GM18505 (cell line): Measurements from ENCODE around the gene PRDM7.

Source experiments
- ATAC-seq: cut with Tn5 transposase; IDR thresholded peaks from one replicate; pipeline ENCODE4 v1.9.1; 2021; ENCODE audit not compliant: unreplicated experiment
- POLR2A ChIP-seq: IDR thresholded peaks from 4 replicates; pipeline ENCODE4 v1.6.1; 2011; ENCODE audit warnings: borderline replicate concordance; ENCODE audit not compliant: insufficient read depth, insufficient read length; ENCODE audit errors: extremely low read depth

Gene PRDM7

DNA sequence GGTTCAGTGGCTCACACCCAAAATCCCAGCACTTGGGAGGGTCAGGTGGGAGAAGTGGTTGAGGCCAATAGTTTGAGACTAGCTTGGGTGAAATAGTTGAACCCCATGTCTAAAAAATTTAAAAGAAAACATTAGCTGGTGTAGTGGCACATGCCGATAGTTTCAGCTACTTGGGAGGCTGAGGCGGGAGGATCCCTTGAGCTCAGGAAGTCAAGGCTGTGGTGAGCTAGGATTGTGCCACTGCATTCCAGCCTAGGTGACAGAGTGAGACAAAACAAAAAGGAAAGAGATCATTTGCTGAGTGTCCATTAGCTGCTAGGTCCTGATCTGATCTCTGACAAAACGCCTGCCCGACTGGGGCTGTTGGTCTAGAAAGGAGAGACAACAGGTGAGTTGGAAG lies 43.7 kb downstream of the PRDM7 start:
- no peak for TF ChIP-seq POLR2A
- no peak for ATAC-seq

DNA sequence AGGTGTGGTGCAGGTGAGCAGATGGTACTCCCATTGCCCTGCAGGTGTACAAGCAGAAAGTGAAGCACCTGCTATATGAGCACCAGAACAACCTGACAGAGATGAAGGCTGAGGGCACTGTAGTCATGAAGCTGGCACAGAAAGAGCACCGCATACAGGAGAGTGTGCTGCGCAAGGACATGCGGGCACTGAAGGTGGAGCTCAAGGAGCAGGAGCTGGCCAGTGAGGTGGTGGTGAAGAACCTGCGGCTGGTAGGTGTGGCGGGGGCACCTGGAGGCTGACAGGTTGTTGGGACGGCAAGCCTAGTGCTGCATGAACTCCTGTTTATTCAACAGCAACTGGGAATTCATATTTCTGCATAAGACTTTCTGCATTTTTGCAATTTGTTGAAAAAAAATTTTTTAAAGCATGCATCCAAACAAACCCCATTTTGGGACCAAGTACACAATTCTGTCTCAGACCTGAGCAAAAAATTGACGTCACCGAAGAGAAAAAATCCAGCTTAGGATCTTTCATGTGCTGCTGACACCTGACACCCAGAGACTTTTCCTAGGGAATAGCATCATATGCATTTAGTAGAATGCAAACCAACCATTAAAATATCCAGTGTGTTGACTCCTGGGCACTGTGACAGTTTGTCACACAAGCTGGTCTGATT lies 44.3 kb downstream of the PRDM7 start:
- ATAC-seq, result no peak
- TF ChIP-seq POLR2A, result no peak

DNA sequence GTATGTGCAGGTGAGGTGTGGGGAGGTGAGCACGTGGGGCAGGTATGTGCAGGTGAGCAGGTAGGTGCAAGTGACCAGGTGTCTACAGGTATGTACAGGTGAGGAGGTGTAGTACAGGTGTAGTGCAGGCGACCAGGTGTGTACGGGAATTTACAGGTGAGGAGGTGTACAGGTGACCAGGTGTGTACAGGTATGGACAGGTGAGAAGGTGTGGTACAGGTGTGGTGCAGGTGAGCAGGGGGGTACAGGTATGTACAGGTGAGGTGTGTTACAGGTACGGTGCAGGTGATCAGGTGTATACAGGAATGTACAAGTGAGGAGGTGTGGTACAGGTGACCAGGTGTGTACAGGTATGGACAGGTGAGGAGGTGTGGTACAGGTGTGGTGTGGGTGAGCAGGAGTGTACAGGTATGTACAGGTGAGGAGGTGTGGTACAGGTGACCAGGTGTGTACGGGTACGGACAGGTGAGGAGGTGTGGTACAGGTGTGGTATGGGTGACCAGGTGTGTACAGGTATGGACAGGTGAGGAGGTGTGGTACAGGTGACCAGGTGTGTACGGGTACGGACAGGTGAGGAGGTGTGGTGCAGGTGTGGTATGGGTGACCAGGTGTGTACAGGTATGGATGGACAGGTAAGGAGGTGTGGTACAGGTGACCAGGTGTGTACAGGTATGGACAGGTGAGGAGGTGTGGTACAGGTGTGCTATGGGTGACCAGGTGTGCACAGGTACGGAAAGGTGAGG lies 45.0 kb downstream of the PRDM7 start:
- TF ChIP-seq POLR2A, result no peak
- ATAC-seq, result no peak

DNA sequence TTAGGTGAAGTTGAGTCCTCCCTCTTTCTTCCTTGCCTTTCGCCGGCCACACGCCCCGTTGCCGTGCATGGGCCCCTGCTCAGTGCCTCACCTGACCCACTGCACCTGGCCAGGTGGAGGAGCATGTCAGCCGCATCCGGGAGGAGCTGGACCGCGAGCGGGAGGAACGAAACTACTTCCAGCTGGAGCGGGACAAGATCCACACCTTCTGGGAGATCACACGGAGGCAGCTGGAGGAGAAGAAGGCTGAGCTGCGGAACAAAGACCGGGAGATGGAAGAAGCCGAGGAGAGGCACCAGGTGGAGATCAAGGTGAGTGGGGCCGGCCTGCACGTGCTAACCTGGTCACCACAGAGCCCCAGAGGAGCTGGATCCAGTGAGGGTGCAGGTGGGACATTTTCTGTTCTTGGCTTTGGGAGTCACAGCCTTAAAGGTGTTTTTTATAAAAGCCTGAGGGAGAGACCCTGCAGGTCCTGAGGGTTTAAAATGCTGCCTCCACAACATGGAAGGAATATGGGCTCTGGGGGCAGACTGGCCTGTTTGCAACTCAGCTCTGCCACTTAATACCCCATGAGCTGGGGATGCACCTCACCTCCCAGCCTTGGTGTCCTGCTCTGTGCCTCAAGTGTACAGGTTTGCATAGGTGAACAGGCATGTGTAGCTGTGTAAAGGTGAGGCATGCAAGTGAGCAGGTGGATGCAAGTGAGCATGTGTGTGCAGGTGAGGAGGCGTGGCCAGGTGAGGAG lies 45.8 kb downstream of the PRDM7 start:
- ATAC-seq, result no peak
- no peak for TF ChIP-seq POLR2A

DNA sequence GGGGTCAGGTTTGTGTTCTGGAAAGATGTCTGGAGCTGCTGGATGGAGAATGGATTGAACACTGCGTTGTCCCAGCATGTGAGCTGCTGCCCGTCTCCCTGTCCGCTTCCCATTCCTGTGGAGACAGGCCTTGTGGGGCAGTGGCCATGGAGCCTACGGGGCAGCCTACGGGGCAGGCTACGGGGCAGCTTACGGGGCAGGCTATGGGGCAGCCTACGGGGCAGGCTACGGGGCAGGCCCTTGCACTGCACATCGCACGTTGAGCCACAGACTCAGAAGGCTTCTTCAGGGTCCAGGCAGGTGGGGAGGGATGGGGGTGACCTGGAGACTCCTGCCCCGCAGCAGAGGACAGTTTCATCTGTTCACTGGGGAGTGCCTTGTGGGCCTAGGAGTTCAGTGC lies 48.1 kb downstream of the PRDM7 start:
- TF ChIP-seq POLR2A, result no peak
- no peak for ATAC-seq

DNA sequence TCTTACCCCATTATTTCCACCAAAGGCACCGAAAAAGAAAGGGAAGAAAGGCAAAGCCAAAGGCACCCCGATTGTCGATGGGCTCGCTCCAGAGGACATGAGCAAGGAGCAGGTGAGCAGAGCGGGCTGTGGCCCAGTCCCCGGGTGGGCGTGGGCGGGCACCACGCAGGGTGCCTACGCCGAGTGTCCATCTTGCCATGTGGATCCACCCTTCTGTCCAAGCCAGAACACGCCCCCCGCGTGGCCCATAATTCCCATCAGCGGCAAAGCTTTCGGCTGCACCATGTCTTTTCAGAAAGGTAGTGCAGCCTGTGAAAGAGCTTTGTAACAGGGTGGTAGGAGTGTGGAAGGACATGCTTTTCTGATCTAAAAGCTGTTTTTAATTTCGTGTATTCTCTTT lies 49.5 kb downstream of the PRDM7 start:
- no peak for TF ChIP-seq POLR2A
- ATAC-seq, result no peak

DNA sequence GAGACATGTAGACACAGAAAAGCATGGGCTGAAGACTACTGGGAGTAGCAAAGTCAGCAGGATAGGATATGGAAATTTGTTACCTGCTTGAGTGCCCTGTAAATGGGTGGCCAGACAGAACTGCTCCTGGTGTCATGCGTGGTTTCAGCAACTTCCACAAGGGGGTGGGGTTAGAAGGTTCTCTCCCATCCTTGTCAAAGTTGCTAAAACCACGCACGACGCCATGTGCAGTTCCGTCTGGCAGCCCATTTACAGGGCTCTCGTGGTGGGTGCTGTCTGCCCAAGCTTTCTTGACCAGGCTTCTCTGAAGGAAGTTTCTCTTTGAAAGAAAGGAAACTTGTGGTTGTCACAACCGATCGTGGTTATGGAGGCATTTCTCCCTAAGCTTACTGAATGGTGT lies 51.0 kb downstream of the PRDM7 start:
- no peak for TF ChIP-seq POLR2A
- ATAC-seq, result no peak

DNA sequence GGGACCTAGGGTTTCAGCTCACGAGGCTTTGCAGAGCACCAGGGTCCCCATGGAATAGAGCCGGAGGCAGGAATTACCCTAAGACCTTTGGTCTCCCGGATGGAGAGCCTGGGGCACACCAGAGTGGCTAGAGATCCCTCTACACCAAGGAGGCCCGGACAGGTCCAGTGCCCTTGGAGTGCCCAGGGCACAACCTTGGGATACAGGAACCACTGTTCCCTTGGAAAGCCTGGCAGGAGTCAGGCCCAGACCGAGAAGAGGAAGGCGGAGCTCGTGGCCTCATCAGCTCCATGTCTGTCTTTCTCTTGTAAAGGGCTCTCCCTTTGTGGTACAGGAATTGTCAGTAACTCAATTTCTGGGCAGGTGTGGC lies 54.1 kb downstream of the PRDM7 start:
- TF ChIP-seq POLR2A, result no peak
- ATAC-seq, result no peak

DNA sequence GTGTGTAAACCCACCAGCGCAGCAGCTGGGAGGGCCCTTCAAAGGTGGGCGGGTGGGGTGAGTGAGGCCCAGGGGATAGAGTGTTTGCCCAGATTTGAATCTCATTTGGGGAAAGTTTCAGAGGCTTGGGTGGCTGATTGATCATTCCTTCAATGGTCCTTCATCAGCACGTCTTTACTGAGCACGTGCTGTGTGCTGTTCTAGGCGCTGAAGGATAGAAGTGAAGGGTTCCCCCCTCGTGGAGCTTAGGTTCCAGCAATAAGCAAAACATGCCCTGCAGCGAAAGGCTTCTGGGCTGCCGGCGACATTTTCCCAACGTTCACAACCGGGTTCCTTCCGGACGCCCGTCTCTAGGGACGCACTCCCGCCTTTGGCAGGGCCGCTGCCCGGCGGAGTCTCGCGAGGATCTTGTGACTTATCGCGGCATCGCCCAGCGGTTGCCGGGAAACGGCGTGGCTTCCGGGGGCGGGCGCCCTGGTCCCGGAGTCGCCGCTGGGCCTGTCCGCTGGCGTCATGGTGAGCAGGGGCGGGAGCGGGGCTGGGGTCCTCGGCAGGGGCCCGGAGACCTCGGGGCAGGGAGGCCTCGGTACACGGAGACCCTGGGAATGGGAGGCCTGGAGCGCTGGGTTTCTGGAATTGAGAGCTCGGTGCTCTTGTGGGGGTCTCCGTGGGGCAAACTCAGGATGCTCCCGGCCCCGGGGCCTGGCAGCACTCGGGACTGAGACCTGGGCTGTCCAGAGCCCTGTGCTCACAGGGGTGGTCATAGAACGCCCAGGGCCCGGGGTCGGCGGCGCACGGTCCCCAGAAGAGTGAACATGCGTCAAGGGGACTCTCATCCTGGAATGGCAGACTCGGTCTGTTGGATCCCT lies 54.7 kb downstream of the PRDM7 start:
- peak; percentile 58 for TF ChIP-seq POLR2A
- ATAC-seq, result peak; percentile 58

DNA sequence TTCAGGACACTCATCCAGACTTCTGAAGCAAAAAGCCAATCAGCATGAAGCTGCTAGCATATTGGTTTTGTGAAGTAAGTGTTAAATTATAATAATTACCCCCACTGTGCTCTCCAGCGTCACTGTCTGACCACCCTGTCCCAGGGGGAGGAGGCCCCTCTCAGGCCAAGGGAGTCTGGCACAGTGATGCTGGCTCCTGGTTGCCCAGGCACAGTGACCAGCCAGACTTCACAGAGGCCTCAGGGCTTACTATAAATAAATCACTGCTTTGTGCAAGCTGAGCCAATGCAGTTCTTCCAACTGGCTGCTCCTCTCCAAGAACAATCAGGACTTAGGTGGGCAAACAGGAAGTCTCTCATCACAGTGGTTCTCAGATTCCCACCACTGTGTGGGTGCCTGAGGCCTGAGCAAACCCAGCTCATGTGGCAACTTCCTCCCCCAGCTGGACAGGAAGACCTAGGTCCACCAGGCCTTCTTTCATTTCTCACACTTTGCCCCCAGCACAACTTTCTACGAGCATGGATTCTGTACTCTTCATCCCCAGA lies 56.2 kb downstream of the PRDM7 start:
- TF ChIP-seq POLR2A, result no peak

DNA sequence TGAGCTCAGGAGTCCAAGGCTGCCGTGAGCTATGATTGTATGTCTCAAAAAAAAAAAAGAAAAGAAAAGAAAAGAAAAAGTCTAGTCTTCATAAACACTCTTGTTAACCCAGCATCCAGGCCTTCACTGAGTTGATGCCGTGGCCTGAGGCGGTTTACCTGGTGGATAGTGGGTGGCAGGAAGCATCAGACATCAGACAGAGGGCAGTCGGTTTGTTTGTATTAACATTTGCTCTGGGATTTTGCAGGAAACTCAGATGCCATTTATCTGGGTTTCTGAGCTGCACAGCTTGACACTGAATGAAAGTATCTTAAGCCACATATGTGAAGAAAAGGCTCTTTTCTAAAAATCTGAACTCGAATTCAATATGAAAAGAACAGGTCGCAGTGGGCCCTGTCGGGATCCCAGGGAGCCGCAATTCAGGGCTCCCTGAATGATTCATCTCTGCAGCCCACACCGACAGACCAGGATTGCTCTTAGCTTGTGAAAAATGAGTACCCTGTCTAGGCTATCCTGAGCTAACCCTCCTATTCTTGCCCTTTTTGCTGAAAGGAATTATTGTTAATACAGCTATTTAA lies 56.8 kb downstream of the PRDM7 start:
- TF ChIP-seq POLR2A, result no peak
- no peak for ATAC-seq

More for the DNA sequence above, 56.2 kb downstream of the PRDM7 start:
- no peak for ATAC-seq

DNA sequence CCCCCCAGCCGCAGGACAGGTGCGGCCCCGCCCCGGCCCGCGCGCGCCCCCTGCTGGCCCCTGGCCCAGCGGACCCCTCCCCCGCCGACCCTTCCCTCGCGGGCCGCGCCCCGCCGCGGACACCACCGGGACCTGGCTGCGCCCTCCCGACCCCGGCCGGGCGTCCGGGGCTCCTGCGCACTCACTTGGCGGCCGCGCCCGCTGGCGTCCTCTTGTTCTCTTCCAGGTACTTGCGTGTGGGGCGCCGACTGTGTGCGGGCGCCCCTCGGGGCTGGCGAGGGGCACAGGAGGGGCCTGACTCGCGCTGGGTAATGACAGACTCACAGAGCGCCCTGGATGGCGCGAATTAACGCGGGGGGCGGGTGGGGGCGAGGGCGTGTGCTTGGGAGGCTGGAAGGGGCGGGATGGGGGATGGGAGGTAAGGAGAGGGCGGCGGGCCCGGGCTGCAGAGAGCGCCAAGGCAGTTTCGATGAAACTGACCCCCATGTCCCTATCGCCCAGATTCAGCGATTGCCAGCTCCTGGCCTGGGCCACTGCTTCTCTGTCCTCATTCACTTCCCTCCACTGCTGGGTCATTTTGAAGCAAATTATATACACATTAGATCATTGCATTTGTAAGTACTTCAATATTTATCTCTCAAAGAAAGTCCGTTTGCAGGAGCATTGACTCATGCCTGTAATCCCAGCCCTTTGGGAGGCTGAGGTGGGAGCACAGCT lies 57.4 kb downstream of the PRDM7 start:
- no peak for ATAC-seq

More for the DNA sequence above, 57.4 kb downstream of the PRDM7 start:
- TF ChIP-seq POLR2A, result no peak
